ENCODE data around the gene SSX2.
"Not testable (repeated sequence)": the region's sequence is repeated elsewhere in the genome, so short reads cannot be mapped to it uniquely, and the experiment has no call there.

Gene SSX2, protein sequence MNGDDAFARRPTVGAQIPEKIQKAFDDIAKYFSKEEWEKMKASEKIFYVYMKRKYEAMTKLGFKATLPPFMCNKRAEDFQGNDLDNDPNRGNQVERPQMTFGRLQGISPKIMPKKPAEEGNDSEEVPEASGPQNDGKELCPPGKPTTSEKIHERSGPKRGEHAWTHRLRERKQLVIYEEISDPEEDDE

DNA sequence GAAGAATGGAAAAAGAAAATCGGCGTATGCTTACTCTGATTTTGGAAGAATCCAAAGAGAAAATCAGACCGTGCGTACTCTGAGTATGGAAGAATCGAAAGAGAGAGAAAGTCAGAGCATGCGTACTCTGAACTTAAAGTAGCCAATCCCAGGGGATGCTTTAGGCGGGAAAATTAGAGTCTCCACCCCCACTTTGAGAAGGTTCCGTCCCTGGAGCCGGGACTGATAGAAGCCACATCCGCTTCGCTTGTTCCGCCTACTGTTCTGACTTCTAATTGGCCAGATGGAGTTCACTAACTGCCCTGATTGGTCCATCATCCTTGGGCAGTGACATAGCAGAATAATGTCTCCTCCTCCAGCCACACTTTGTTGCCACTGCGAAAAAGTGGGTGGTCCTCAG lies at the start of gene SSX2:
TSS of gene SSX2 (minus strand) at position 101 of the 400 bp plus-strand sequence. CDS start 1,429 bp downstream, outside the sequence.
- DNase-seq (ENCODE audit: low read depth), result not testable (repeated sequence)

DNA sequence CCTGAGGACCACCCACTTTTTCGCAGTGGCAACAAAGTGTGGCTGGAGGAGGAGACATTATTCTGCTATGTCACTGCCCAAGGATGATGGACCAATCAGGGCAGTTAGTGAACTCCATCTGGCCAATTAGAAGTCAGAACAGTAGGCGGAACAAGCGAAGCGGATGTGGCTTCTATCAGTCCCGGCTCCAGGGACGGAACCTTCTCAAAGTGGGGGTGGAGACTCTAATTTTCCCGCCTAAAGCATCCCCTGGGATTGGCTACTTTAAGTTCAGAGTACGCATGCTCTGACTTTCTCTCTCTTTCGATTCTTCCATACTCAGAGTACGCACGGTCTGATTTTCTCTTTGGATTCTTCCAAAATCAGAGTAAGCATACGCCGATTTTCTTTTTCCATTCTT lies 44.0 kb upstream of the SSX2 start, which contains the start of gene SSX2B:
TSS of gene SSX2B (plus strand) at position 301 of the 400 bp plus-strand sequence. CDS start 1,429 bp downstream, outside the sequence.
- DNase-seq (ENCODE audit: low read depth), result not testable (repeated sequence)

DNA sequence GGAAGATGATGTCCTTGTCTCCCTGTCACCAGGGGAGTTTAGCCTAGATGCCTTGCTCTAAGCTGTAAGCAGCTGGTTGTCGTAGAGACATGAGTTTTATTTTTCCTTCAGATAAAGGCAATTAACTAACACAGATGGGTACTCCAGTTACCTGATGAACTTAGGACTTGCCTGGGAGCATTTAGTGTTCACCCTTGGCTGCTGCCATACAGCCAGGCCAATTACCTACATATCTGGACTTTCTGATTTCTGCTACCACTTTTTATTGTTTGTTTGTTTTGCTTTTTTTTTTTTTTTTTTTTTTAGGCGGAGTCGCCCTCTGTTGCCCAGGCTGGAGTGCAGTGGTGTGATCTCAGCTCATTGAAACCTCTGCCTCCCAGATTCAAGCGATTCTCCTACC lies 14.9 kb downstream of the SSX2 start:
- not testable (repeated sequence) for DNase-seq (ENCODE audit: low read depth)

DNA sequence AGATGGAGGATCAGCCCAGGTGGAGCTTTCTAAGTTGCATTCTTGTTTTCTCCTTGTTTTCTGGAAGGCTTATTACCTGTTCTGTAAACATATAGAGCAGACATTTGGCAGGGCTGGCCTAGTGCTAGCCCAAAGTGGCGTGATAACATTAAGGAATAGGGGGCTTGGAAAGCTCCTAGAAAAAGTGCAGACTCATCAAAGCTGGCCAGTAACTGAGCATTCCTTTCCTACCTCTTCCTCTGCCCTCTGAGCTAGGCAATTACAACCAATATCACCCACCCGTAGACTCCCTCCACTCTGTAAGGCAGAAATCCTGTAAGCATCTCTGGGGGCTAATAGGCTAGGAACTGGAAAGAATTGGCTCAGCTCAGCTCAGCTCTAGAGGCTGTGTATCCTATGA lies 44.8 kb downstream of the SSX2 start:
- not testable (repeated sequence) for DNase-seq (ENCODE audit: low read depth)

DNA sequence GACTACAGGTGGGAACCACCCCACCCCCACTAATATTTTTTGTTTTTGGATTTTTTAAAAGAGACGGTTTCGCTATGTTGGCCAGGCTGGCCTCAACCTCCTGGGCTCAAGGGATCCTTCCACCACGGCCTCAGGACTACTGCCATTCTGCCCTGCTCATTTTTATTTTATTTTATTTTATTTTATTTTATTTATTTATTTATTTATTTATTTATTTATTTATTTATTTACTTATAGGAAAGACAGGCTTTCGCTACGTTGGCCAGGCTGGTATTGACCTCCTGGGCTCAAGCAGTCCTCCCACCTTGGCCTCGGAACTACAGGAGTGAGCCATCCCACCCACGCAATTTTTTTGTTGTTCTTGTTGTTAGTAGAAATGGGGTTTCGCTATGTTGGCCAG lies 51.5 kb downstream of the SSX2 start:
- not testable (repeated sequence) for DNase-seq (ENCODE audit: low read depth)

DNA sequence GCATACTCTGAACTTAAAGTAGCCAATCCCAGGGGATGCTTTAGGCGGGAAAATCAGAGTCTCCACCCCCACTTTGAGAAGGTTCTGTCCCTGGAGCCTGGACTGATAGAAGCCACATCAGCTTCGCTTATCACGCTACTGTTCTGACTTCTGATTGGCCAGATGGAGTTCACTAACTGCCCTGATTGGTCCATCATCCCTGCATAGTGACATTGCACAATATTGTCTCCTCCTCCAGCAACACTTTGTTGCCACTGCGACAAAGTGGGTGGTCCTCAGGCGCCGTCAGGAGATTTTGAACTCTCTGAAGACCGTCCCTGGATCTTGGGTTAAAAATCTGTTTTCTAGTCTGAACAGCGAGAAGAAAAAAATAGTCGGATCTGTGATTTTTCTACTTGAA lies 52.2 kb downstream of the SSX2 start, which contains the start of gene SSX7:
TSS of gene SSX7 (minus strand) at position 101 of the 400 bp plus-strand sequence. CDS start 1,428 bp downstream, outside the sequence.
- not testable (repeated sequence) for DNase-seq (ENCODE audit: low read depth)

DNA sequence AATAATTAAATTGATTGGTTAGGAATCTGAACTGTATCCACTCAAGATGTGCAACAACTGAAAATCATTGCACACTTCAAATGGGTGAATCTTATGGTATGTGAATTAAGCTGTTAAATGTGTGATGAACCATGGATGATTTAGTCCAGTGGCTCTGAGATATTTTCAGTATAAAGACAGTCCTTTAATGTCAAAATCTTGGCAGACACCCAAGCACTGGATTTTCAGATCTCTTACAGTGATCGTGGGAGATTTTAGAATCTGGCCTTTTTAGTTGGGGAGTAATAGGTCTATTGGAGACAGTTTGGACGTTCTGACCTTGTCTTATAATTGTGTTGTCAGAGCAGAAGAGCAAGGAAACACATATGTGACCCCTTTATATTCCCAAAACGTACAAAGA lies 56.3 kb downstream of the SSX2 start:
- not testable (repeated sequence) for DNase-seq (ENCODE audit: low read depth)

DNA sequence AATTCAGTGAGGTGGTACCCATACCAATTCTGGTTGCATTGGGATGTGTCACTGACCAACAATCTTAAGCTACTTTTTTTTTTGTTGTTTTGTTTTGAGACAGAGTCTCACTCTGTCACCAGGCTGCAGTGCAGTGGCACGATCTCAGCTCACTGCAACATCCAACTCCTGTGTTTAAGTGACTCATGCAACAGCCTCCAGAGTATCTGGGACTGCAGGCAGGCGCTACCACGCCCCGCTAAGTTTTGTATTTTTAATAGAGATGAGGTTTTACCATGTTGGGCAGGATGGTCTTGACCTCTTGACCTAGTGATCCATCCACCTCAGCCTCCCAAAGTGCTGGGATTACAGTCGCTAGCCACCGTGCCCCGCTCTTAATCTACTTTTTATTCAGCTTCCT lies 58.0 kb downstream of the SSX2 start:
- DNase-seq (ENCODE audit: low read depth), result not testable (repeated sequence)
